Stomach (tissue), 4 donors: ENCODE data around the gene TLE3.

Source experiments
- CTCF ChIP-seq, 7 experiments: fragments of 450-650 bp in 4 of 7; fragments of 200-600 bp in 3 of 7; sonication (generic) in 3 of 7; IDR thresholded peaks; one replicate each; pipeline ENCODE4 v1.5.1; 2016 to 2019; ENCODE audit warnings: antibody characterized with exemption in 7 of 7, control low read depth in 2 of 7, mild to moderate bottlenecking in 1 of 7
- EP300 ChIP-seq: sonication (generic); formaldehyde crosslinking; IDR thresholded peaks from one replicate; pipeline ENCODE4 v1.6.1; 2017; ENCODE audit warnings: antibody characterized with exemption
- POLR2A ChIP-seq, 4 donors: fragments of 450-650 bp; IDR thresholded peaks; one replicate each; pipeline ENCODE4 v1.6.1; 2016; ENCODE audit warnings: antibody characterized with exemption in 4 of 4, control low read depth in 2 of 4, mild to moderate bottlenecking in 1 of 4, moderate library complexity in 1 of 4
- POLR2AphosphoS5 ChIP-seq, 3 donors: sonication (generic); formaldehyde crosslinking; IDR thresholded peaks; one replicate each; pipeline ENCODE4 v1.6.1; 2016; ENCODE audit warnings: antibody characterized with exemption in 3 of 3

DNA sequence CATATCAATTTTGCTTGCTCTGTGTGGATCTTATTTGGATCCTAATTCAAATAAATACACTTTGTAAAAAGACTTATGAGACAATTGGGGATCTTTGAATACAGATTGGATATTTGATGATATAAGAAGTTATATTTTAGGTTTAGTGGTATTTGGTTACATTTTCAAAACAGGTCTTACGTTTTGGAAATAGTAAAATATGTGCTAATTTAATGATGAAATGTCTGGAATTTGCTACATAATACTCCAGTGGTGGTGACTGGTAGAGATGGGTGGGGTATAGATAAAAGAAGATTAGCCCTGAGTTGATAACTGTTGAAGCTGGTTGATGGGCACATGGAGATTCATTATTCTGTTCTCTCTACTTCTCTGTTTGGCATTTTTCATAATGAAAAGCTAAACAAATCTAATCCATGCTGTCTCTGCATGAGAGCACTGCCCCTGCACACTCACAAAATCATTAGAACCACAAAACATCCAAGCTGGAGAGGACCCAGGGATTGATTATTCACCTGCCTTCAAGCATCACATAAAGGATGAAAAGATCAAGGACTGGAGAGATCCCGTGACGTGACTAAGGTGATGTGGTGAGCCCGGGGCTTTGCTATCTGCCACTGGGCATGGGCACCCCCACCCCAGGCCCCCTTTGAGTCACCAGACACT, 58.9 kb downstream of the TLE3 start:
- TF ChIP-seq EP300 (no peak), POLR2A (IDR thresholded peaks at IDR 0.05) (no peak), CTCF (IDR thresholded peaks at IDR 0.05) (no peak), POLR2AphosphoS5 (IDR thresholded peaks at IDR 0.05) (no peak)
